HEK293 (cell line): Measurements from ENCODE around the gene TPR.
A peak's percentile ranks its signal among the peaks of the same experiment; 100 is the strongest.

Source experiments
- ATF2 ChIP-seq: fragments of 450-650 bp; formaldehyde crosslinking; IDR thresholded peaks from 2 replicates; pipeline ENCODE4 v1.5.1; 2016; ENCODE audit warnings: missing biosample characterization, missing genetic modification characterization, low read depth
- KLF1 ChIP-seq: fragments of 450-650 bp; formaldehyde crosslinking; IDR thresholded peaks from 2 replicates; pipeline ENCODE4 v1.5.1; 2016; ENCODE audit warnings: missing biosample characterization, missing genetic modification characterization
- KLF16 ChIP-seq: fragments of 450-650 bp; formaldehyde crosslinking; IDR thresholded peaks from 2 replicates; pipeline ENCODE4 v1.5.1; 2017; ENCODE audit warnings: missing biosample characterization, missing genetic modification characterization
- KLF17 ChIP-seq: fragments of 450-650 bp; formaldehyde crosslinking; IDR thresholded peaks from 2 replicates; pipeline ENCODE4 v1.5.1; 2016; ENCODE audit warnings: missing biosample characterization, missing genetic modification characterization
- MEIS1 ChIP-seq: sonication (generic); formaldehyde crosslinking; IDR thresholded peaks from 2 replicates; pipeline ENCODE4 v1.8.1; 2022; ENCODE audit warnings: missing genetic modification reagents, mild to moderate bottlenecking, borderline replicate concordance
- OSR2 ChIP-seq: fragments of 450-650 bp; formaldehyde crosslinking; IDR thresholded peaks from 2 replicates; pipeline ENCODE4 v1.5.1; 2016; ENCODE audit warnings: missing biosample characterization, missing genetic modification characterization
- PBX3 ChIP-seq: sonication (generic); formaldehyde crosslinking; IDR thresholded peaks from 2 replicates; pipeline ENCODE4 v1.8.1; 2022; ENCODE audit warnings: mild to moderate bottlenecking, moderate library complexity, missing genetic modification reagents
- PRDM10 ChIP-seq: fragments of 450-650 bp; formaldehyde crosslinking; IDR thresholded peaks from 2 replicates; pipeline ENCODE4 v1.5.1; 2016; ENCODE audit warnings: missing biosample characterization, missing genetic modification characterization
- RBAK ChIP-seq: fragments of 450-650 bp; formaldehyde crosslinking; IDR thresholded peaks from 2 replicates; pipeline ENCODE4 v1.5.1; 2016; ENCODE audit warnings: missing biosample characterization, missing genetic modification characterization
- WT1 ChIP-seq: fragments of 450-650 bp; formaldehyde crosslinking; IDR thresholded peaks from 2 replicates; pipeline ENCODE4 v1.5.1; 2016; ENCODE audit warnings: missing biosample characterization, missing genetic modification characterization
- ZBTB17 ChIP-seq: fragments of 450-650 bp; formaldehyde crosslinking; IDR thresholded peaks from 2 replicates; pipeline ENCODE4 v1.5.1; 2016; ENCODE audit warnings: missing biosample characterization, missing genetic modification characterization
- ZEB2 ChIP-seq: fragments of 450-650 bp; formaldehyde crosslinking; IDR thresholded peaks from 2 replicates; pipeline ENCODE4 v1.5.1; 2016; ENCODE audit warnings: missing biosample characterization, missing genetic modification characterization
- ZFP37 ChIP-seq: fragments of 450-650 bp; formaldehyde crosslinking; IDR thresholded peaks from 2 replicates; pipeline ENCODE4 v1.5.1; 2016; ENCODE audit warnings: missing biosample characterization, missing genetic modification characterization
- ZNF140 ChIP-seq: fragments of 450-650 bp; formaldehyde crosslinking; IDR thresholded peaks from 2 replicates; pipeline ENCODE4 v1.5.1; 2016; ENCODE audit warnings: missing biosample characterization, missing genetic modification characterization
- ZNF19 ChIP-seq: fragments of 450-650 bp; formaldehyde crosslinking; IDR thresholded peaks from 2 replicates; pipeline ENCODE4; 2016; ENCODE audit warnings: missing biosample characterization, missing genetic modification characterization, low read depth
- ZNF24 ChIP-seq: fragments of 450-650 bp; formaldehyde crosslinking; IDR thresholded peaks from 2 replicates; pipeline ENCODE4 v1.5.1; 2016; ENCODE audit warnings: missing biosample characterization, missing genetic modification characterization
- ZNF248 ChIP-seq: fragments of 450-650 bp; formaldehyde crosslinking; IDR thresholded peaks from 2 replicates; pipeline ENCODE4 v1.5.1; 2017; ENCODE audit warnings: missing biosample characterization, missing genetic modification characterization
- ZNF366 ChIP-seq: fragments of 450-650 bp; formaldehyde crosslinking; conservative IDR thresholded peaks from 2 replicates; pipeline ENCODE4 v1.5.1; 2016; ENCODE audit warnings: missing biosample characterization, missing genetic modification characterization
- ZNF394 ChIP-seq: fragments of 450-650 bp; formaldehyde crosslinking; IDR thresholded peaks from 2 replicates; pipeline ENCODE4 v1.5.1; 2016; ENCODE audit warnings: missing biosample characterization, missing genetic modification characterization, mild to moderate bottlenecking, moderate library complexity, borderline replicate concordance
- ZNF398 ChIP-seq: fragments of 450-650 bp; formaldehyde crosslinking; IDR thresholded peaks from 2 replicates; pipeline ENCODE4 v1.5.1; 2017; ENCODE audit warnings: missing biosample characterization, missing genetic modification characterization
- ZNF488 ChIP-seq: fragments of 450-650 bp; formaldehyde crosslinking; IDR thresholded peaks from 2 replicates; pipeline ENCODE4 v1.5.1; 2016; ENCODE audit warnings: missing biosample characterization, missing genetic modification characterization
- ZNF514 ChIP-seq: fragments of 450-650 bp; formaldehyde crosslinking; IDR thresholded peaks from 2 replicates; pipeline ENCODE4 v1.5.1; 2016; ENCODE audit warnings: missing biosample characterization, missing genetic modification characterization
- ZNF544 ChIP-seq: fragments of 450-650 bp; formaldehyde crosslinking; IDR thresholded peaks from 2 replicates; pipeline ENCODE4 v1.5.0; 2017; ENCODE audit warnings: missing biosample characterization, missing genetic modification characterization
- ZNF548 ChIP-seq: fragments of 450-650 bp; formaldehyde crosslinking; IDR thresholded peaks from 2 replicates; pipeline ENCODE4 v1.5.1; 2016; ENCODE audit warnings: missing biosample characterization, missing genetic modification characterization
- ZNF629 ChIP-seq: fragments of 450-650 bp; formaldehyde crosslinking; IDR thresholded peaks from 2 replicates; pipeline ENCODE4 v1.5.1; 2017; ENCODE audit warnings: missing biosample characterization, missing genetic modification characterization
- ZNF677 ChIP-seq: fragments of 450-650 bp; IDR thresholded peaks from 2 replicates; pipeline ENCODE4 v1.5.0; 2018; ENCODE audit warnings: missing biosample characterization, mild to moderate bottlenecking, missing genetic modification characterization, moderate library complexity
- ZNF707 ChIP-seq: fragments of 450-650 bp; formaldehyde crosslinking; IDR thresholded peaks from 2 replicates; pipeline ENCODE4 v1.5.1; 2016; ENCODE audit warnings: missing biosample characterization, missing genetic modification characterization
- ZNF747 ChIP-seq: fragments of 450-650 bp; formaldehyde crosslinking; IDR thresholded peaks from 2 replicates; pipeline ENCODE4 v1.5.1; 2016; ENCODE audit warnings: missing biosample characterization, missing genetic modification characterization
- ZNF843 ChIP-seq: fragments of 450-650 bp; formaldehyde crosslinking; IDR thresholded peaks from 2 replicates; pipeline ENCODE4 v1.5.1; 2016; ENCODE audit warnings: missing biosample characterization, missing genetic modification characterization

The TPR gene

GRCh38 chr1:186375152-186375928 lies at the start of gene TPR, which contains the start of gene ODR4 (continued):
- TF ChIP-seq PBX3 (CRISPR knock-in tag), result no peak
- no peak for TF ChIP-seq ZNF747 (tag by site-specific recombination)
- peak; percentile 71; the same call in 1 of the 2 replicates for TF ChIP-seq ZFP37 (tag by site-specific recombination)
- TF ChIP-seq ZNF544 (tag by site-specific recombination), result no peak
- peak; percentile 65; the same call in 1 of the 2 replicates for TF ChIP-seq ZNF24
- TF ChIP-seq ZNF366 (tag by site-specific recombination), result peak; percentile 53; the same call in 1 of the 2 replicates
- peak; percentile 96 for TF ChIP-seq ZNF629 (tag by site-specific recombination)
- TF ChIP-seq MEIS1 (CRISPR knock-in tag), result no peak
- no peak for TF ChIP-seq ZNF707 (tag by site-specific recombination)
- TF ChIP-seq ZNF843 (tag by site-specific recombination), result no peak; the same call in none of the 2 replicates
- TF ChIP-seq ZNF677 (tag by site-specific recombination), result no peak
- no peak for TF ChIP-seq ZNF19 (tag by site-specific recombination)
- peak; percentile 90 for TF ChIP-seq OSR2 (tag by site-specific recombination)
- peak; percentile 77 for TF ChIP-seq WT1 (tag by site-specific recombination)
- TF ChIP-seq ZEB2 (tag by site-specific recombination), result peak; percentile 100
- peak; percentile 91 for TF ChIP-seq KLF16 (tag by site-specific recombination)
- no peak for TF ChIP-seq ZNF488 (tag by site-specific recombination)
- TF ChIP-seq ZNF248, result no peak
- peak; percentile 90 for TF ChIP-seq KLF17 (tag by site-specific recombination)
- TF ChIP-seq ZNF398 (tag by site-specific recombination), result 0 out of 2 replicates have a peak, but pooled peaks have one; percentile 17
- TF ChIP-seq ZBTB17 (tag by site-specific recombination), result peak; percentile 99
- peak; percentile 81 for TF ChIP-seq ZNF394 (tag by site-specific recombination)
- no peak for TF ChIP-seq ZNF140 (tag by site-specific recombination)
- no peak for TF ChIP-seq ZNF548 (tag by site-specific recombination)
- no peak for TF ChIP-seq ZNF514 (tag by site-specific recombination)
- peak; percentile 83 for TF ChIP-seq ATF2 (tag by site-specific recombination)
- peak; percentile 62 for TF ChIP-seq KLF1 (tag by site-specific recombination)
- no peak for TF ChIP-seq RBAK (tag by site-specific recombination)
- no peak; the same call in 1 of the 2 replicates for TF ChIP-seq PRDM10 (tag by site-specific recombination)
- TF ChIP-seq, all 188 proteins: peak for 79
